ENCODE measurements around the gene RALGAPB.
"Not testable (repeated sequence)": the region's sequence is repeated elsewhere in the genome, so short reads cannot be mapped to it uniquely, and the experiment has no call there.

The RALGAPB gene

GRCh38 chr20:38589351-38589750 is 116.7 kb downstream of the RALGAPB start:
- Histone ChIP-seq H3K9ac (no peak overlapping the region), H3K4me1 (ENCODE audit: low read depth, poor library complexity, severe bottlenecking) (no peaks in the 10 kb centered on the region), H4K20me1 (ENCODE audit: insufficient read depth) (no peaks in the 10 kb centered on the region), H3K27me3 (ENCODE audit: insufficient read depth, low read depth) (no peaks in the 10 kb centered on the region), H3K36me3 (ENCODE audit: insufficient read depth) (no peaks in the 10 kb centered on the region), H3K79me2 (ENCODE audit: insufficient read depth, low read depth) (no peaks in the 10 kb centered on the region), H2AFZ (ENCODE audit: low read depth) (no peak overlapping the region), H3K4me2 (no peak overlapping the region), H3K27ac (no peak overlapping the region), H3K4me3 (IDR thresholded peaks at IDR 0.05; ENCODE audit: insufficient read depth, low read depth, low read length) (no peak overlapping the region)
- TF ChIP-seq CTCF (conservative IDR thresholded peaks at IDR 0.05; ENCODE audit: low read depth, low read length) = no peak

- Histone ChIP-seq H3K4me2 (no peak overlapping the region), H3K36me3 (ENCODE audit: insufficient read depth) (no peaks in the 10 kb centered on the region), H3K9ac (no peak overlapping the region), H2AFZ (ENCODE audit: low read depth) (no peak overlapping the region), H3K27ac (no peak overlapping the region), H3K4me3 (IDR thresholded peaks at IDR 0.05; ENCODE audit: insufficient read depth, low read depth, low read length) (no peak overlapping the region), H3K27me3 (ENCODE audit: insufficient read depth, low read depth) (no peaks in the 10 kb centered on the region), H4K20me1 (ENCODE audit: insufficient read depth) (no peaks in the 10 kb centered on the region), H3K4me1 (ENCODE audit: low read depth, poor library complexity, severe bottlenecking) (no peaks in the 10 kb centered on the region), H3K79me2 (ENCODE audit: insufficient read depth, low read depth) (no peaks in the 10 kb centered on the region)
- TF ChIP-seq CTCF (conservative IDR thresholded peaks at IDR 0.05; ENCODE audit: low read depth, low read length) = no peak
These were observed 117.5 kb downstream of the RALGAPB start for GRCh38 chr20:38589967-38590675.

GRCh38 chr20:38590676-38591473 is 118.2 kb downstream of the RALGAPB start:
- Histone ChIP-seq H3K79me2 (ENCODE audit: insufficient read depth, low read depth) (no peaks in the 10 kb centered on the region), H3K36me3 (ENCODE audit: insufficient read depth) (no peaks in the 10 kb centered on the region), H3K4me1 (ENCODE audit: low read depth, poor library complexity, severe bottlenecking) (no peaks in the 10 kb centered on the region), H4K20me1 (ENCODE audit: insufficient read depth) (no peaks in the 10 kb centered on the region), H3K27me3 (ENCODE audit: insufficient read depth, low read depth) (no peaks in the 10 kb centered on the region), H2AFZ (ENCODE audit: low read depth) (no peak overlapping the region), H3K4me2 (no peak overlapping the region), H3K9ac (no peak overlapping the region), H3K4me3 (IDR thresholded peaks at IDR 0.05; ENCODE audit: insufficient read depth, low read depth, low read length) (no peak overlapping the region), H3K27ac (no peak overlapping the region)
- no peak for TF ChIP-seq CTCF (conservative IDR thresholded peaks at IDR 0.05; ENCODE audit: low read depth, low read length)

- no peak overlapping the region for H2AFZ ChIP-seq (ENCODE audit: low read depth)
- no peaks in the 10 kb centered on the region for H3K4me1 ChIP-seq (ENCODE audit: low read depth, poor library complexity, severe bottlenecking)
- no peaks in the 10 kb centered on the region for H3K27me3 ChIP-seq (ENCODE audit: insufficient read depth, low read depth)
- H4K20me1 ChIP-seq (ENCODE audit: insufficient read depth) = no peaks in the 10 kb centered on the region
- no peak overlapping the region for H3K9ac ChIP-seq
- H3K4me2 ChIP-seq = no peak overlapping the region
- H3K4me3 ChIP-seq (IDR thresholded peaks at IDR 0.05; ENCODE audit: insufficient read depth, low read depth, low read length) = no peak overlapping the region
- no peaks in the 10 kb centered on the region for H3K79me2 ChIP-seq (ENCODE audit: insufficient read depth, low read depth)
- H3K36me3 ChIP-seq (ENCODE audit: insufficient read depth) = no peaks in the 10 kb centered on the region
- no peak for TF ChIP-seq CTCF (conservative IDR thresholded peaks at IDR 0.05; ENCODE audit: low read depth, low read length)
- H3K27ac ChIP-seq = no peak overlapping the region
These were observed 119.1 kb downstream of the RALGAPB start for GRCh38 chr20:38591474-38592410.

GRCh38 chr20:38592411-38592790 is 119.8 kb downstream of the RALGAPB start:
- H4K20me1 ChIP-seq (ENCODE audit: insufficient read depth); H3K79me2 ChIP-seq (ENCODE audit: insufficient read depth, low read depth); H3K4me1 ChIP-seq (ENCODE audit: low read depth, poor library complexity, severe bottlenecking); H2AFZ ChIP-seq (ENCODE audit: low read depth); H3K4me2 ChIP-seq; H3K27ac ChIP-seq; H3K36me3 ChIP-seq (ENCODE audit: insufficient read depth); H3K4me3 ChIP-seq (IDR thresholded peaks at IDR 0.05; ENCODE audit: insufficient read depth, low read depth, low read length); H3K27me3 ChIP-seq (ENCODE audit: insufficient read depth, low read depth); H3K9ac ChIP-seq: not testable (repeated sequence)

- not testable (repeated sequence) for H3K4me2 ChIP-seq; H2AFZ ChIP-seq (ENCODE audit: low read depth); H3K9ac ChIP-seq; H3K36me3 ChIP-seq (ENCODE audit: insufficient read depth); H4K20me1 ChIP-seq (ENCODE audit: insufficient read depth); H3K79me2 ChIP-seq (ENCODE audit: insufficient read depth, low read depth); H3K27me3 ChIP-seq (ENCODE audit: insufficient read depth, low read depth); H3K4me1 ChIP-seq (ENCODE audit: low read depth, poor library complexity, severe bottlenecking); H3K4me3 ChIP-seq (IDR thresholded peaks at IDR 0.05; ENCODE audit: insufficient read depth, low read depth, low read length); H3K27ac ChIP-seq
These were observed 121.6 kb downstream of the RALGAPB start for GRCh38 chr20:38594281-38594680.

Measured in KMS-11 (cell line).